Neural cell (in vitro differentiated cells): ENCODE results near the gene PLXNA2. TPM values are rescaled to one million over a fixed set of nuclear protein-coding genes. Genes with fewer than 3 reads are reported as not detected.

Experiments used
- H2AFZ ChIP-seq: fragments of 200-600, 300-800 bp; sonication (generic), shearing (Covaris generic); 2 replicates; pipeline ENCODE4 v1.6.0; 2014; ENCODE audit warnings: low read depth, mild to moderate bottlenecking, antibody characterized with exemption, low read length, moderate library complexity
- H3F3A ChIP-seq: fragments of 200-600 bp; shearing (Covaris generic); 2 replicates; pipeline ENCODE4 v1.6.1; 2016; ENCODE audit warnings: mild to moderate bottlenecking, moderate library complexity, mixed read lengths, antibody characterized with exemption, low read length; ENCODE audit not compliant: insufficient read depth, poor library complexity, severe bottlenecking
- H3K27ac ChIP-seq: fragments of 200-600, 300-800 bp; sonication (generic), shearing (Covaris generic); 2 replicates; pipeline ENCODE4 v1.5.1; 2014; ENCODE audit warnings: mild to moderate bottlenecking, low read length, moderate library complexity
- H3K27me3 ChIP-seq: fragments of 300-800, 200-600 bp; sonication (generic), shearing (Covaris generic); 2 replicates; pipeline ENCODE4 v1.6.0; 2014; ENCODE audit warnings: mild to moderate bottlenecking, low read depth, low read length, moderate library complexity; ENCODE audit not compliant: insufficient read depth
- H3K36me3 ChIP-seq: fragments of 300-800, 200-600 bp; sonication (generic), shearing (Covaris generic); 2 replicates; pipeline ENCODE4 v1.5.1; 2014; ENCODE audit warnings: mild to moderate bottlenecking, antibody characterized with exemption, low read length, moderate library complexity; ENCODE audit not compliant: insufficient read depth
- H3K4me2 ChIP-seq: fragments of 300-800, 200-600 bp; sonication (generic), shearing (Covaris generic); 2 replicates; pipeline ENCODE4 v1.6.0; 2014; ENCODE audit warnings: mild to moderate bottlenecking, low read length
- H3K4me3 ChIP-seq: fragments of 300-800, 200-600 bp; sonication (generic), shearing (Covaris generic); 2 replicates; pipeline ENCODE4 v1.5.1; 2014; ENCODE audit warnings: mild to moderate bottlenecking, low read length, moderate library complexity
- H3K79me2 ChIP-seq: fragments of 200-600 bp; shearing (Covaris generic); replicated peaks from 2 replicates; pipeline ENCODE4 v1.6.0; 2014; ENCODE audit warnings: mild to moderate bottlenecking, low read length, moderate library complexity; ENCODE audit not compliant: insufficient read depth
- H3K9ac ChIP-seq: fragments of 300-800, 200-600 bp; sonication (generic), shearing (Covaris generic); 2 replicates; pipeline ENCODE4 v1.6.1; 2016; ENCODE audit warnings: mild to moderate bottlenecking, low read length, mixed read lengths
- H3K9me2 ChIP-seq: fragments of 200-600 bp; shearing (Covaris generic); 2 replicates; pipeline ENCODE4 v1.6.1; 2016; ENCODE audit warnings: mild to moderate bottlenecking, low read length, mixed read lengths; ENCODE audit not compliant: insufficient read depth
- H3K9me3 ChIP-seq: fragments of 200-600, 300-800 bp; sonication (generic), shearing (Covaris generic); 2 replicates; pipeline ENCODE4 v1.6.1; 2016; ENCODE audit warnings: mild to moderate bottlenecking, mixed run types, low read length, moderate library complexity, mixed read lengths
- H4K20me1 ChIP-seq: fragments of 200-600 bp; shearing (Covaris generic); 2 replicates; pipeline ENCODE4 v1.6.1; 2016; ENCODE audit warnings: mild to moderate bottlenecking, mixed run types; ENCODE audit not compliant: insufficient read depth
- EP300 ChIP-seq: fragments of 450-650 bp; conservative IDR thresholded peaks from 2 replicates; pipeline ENCODE4 v1.6.1; 2014; ENCODE audit warnings: antibody characterized with exemption, mild to moderate bottlenecking, moderate library complexity; ENCODE audit not compliant: poor library complexity, severe bottlenecking
- EZH2 ChIP-seq: fragments of 200-600, 300-800 bp; shearing (Covaris generic), sonication (generic); IDR thresholded peaks from 2 replicates; pipeline ENCODE4 v1.6.1; 2014; ENCODE audit warnings: antibody characterized with exemption, low read length, borderline replicate concordance, mild to moderate bottlenecking; ENCODE audit not compliant: insufficient read depth, poor library complexity, severe bottlenecking
- MXI1 ChIP-seq: fragments of 450-650 bp; conservative IDR thresholded peaks from 2 replicates; pipeline ENCODE4 v1.6.1; 2014; ENCODE audit warnings: antibody characterized with exemption, mild to moderate bottlenecking; ENCODE audit not compliant: poor library complexity, severe bottlenecking
- POLR2AphosphoS5 ChIP-seq: IDR thresholded peaks from 2 replicates; pipeline ENCODE4 v1.6.1; 2012
- RAD21 ChIP-seq: fragments of 450-650 bp; conservative IDR thresholded peaks from 2 replicates; pipeline ENCODE4 v1.6.1; 2014; ENCODE audit warnings: antibody characterized with exemption, mild to moderate bottlenecking, moderate library complexity
- REST ChIP-seq: IDR thresholded peaks from 2 replicates; pipeline ENCODE4 v1.6.1; 2012; ENCODE audit warnings: borderline replicate concordance
- SMC3 ChIP-seq: fragments of 450-650 bp; conservative IDR thresholded peaks from 2 replicates; pipeline ENCODE4 v1.6.1; 2014; ENCODE audit warnings: antibody characterized with exemption, mild to moderate bottlenecking, moderate library complexity; ENCODE audit not compliant: poor library complexity
- TAF1 ChIP-seq: IDR thresholded peaks from 2 replicates; pipeline ENCODE4 v1.6.1; 2012; ENCODE audit warnings: low read depth
- polyA plus RNA-seq: library from polyadenylated mRNA; depleted of rRNA; stranded (reverse); fragments of >200 nt; gene quantifications from 2 replicates; pipeline ENCODE4 v1.2.3, GENCODE V29; 2014
- TF ChIP-seq, protein P1 (sequence below): fragments of 450-650 bp; IDR thresholded peaks from 2 replicates; pipeline ENCODE4 v1.5.1; 2014; ENCODE audit warnings: antibody characterized with exemption, mild to moderate bottlenecking, moderate library complexity; ENCODE audit not compliant: poor library complexity, severe bottlenecking

The PLXNA2 gene
- polyA plus RNA-seq, 1 donor from 2014 or later = 30.6 TPM

GRCh38 chr1:208251015-208251414, 6.8 kb upstream of the PLXNA2 start:
- H2AFZ ChIP-seq = no peak overlapping the region
- peaks cover 7% of the 10 kb centered on the region for H3F3A ChIP-seq
- TF ChIP-seq EP300 = no peak
- TF ChIP-seq MXI1 = no peak
- no peak for TF ChIP-seq TAF1
- TF ChIP-seq POLR2AphosphoS5 = no peak
- TF ChIP-seq, protein P1, sequence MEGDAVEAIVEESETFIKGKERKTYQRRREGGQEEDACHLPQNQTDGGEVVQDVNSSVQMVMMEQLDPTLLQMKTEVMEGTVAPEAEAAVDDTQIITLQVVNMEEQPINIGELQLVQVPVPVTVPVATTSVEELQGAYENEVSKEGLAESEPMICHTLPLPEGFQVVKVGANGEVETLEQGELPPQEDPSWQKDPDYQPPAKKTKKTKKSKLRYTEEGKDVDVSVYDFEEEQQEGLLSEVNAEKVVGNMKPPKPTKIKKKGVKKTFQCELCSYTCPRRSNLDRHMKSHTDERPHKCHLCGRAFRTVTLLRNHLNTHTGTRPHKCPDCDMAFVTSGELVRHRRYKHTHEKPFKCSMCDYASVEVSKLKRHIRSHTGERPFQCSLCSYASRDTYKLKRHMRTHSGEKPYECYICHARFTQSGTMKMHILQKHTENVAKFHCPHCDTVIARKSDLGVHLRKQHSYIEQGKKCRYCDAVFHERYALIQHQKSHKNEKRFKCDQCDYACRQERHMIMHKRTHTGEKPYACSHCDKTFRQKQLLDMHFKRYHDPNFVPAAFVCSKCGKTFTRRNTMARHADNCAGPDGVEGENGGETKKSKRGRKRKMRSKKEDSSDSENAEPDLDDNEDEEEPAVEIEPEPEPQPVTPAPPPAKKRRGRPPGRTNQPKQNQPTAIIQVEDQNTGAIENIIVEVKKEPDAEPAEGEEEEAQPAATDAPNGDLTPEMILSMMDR = no peak
- TF ChIP-seq RAD21 = no peak
- no peak for TF ChIP-seq REST
- TF ChIP-seq SMC3 = no peak
- no peak for TF ChIP-seq EZH2
- no peaks in the 10 kb centered on the region for H3K36me3 ChIP-seq
- H3K27me3 ChIP-seq = no peaks in the 10 kb centered on the region
- H3K4me3 ChIP-seq = no peak overlapping the region
- H3K4me2 ChIP-seq = no peak overlapping the region
- no peak overlapping the region for H3K9ac ChIP-seq
- no peaks in the 10 kb centered on the region for H3K79me2 ChIP-seq
- no peaks in the 10 kb centered on the region for H3K9me2 ChIP-seq
- no peaks in the 10 kb centered on the region for H3K9me3 ChIP-seq
- H3K27ac ChIP-seq = no peak overlapping the region
- no peaks in the 10 kb centered on the region for H4K20me1 ChIP-seq

GRCh38 chr1:208250613-208251012, 6.4 kb upstream of the PLXNA2 start:
- no peaks in the 10 kb centered on the region for H4K20me1 ChIP-seq
- no peak overlapping the region for H3K9ac ChIP-seq
- H3K27ac ChIP-seq = no peak overlapping the region
- no peaks in the 10 kb centered on the region for H3K9me2 ChIP-seq
- H3K79me2 ChIP-seq = no peaks in the 10 kb centered on the region
- no peaks in the 10 kb centered on the region for H3K36me3 ChIP-seq
- no peak overlapping the region for H3K4me3 ChIP-seq
- peaks cover 7% of the 10 kb centered on the region for H3F3A ChIP-seq
- no peak overlapping the region for H3K4me2 ChIP-seq
- H2AFZ ChIP-seq = no peak overlapping the region
- TF ChIP-seq EP300 = no peak
- no peak for TF ChIP-seq MXI1
- TF ChIP-seq EZH2 = no peak
- TF ChIP-seq, protein P1 = no peak
- TF ChIP-seq SMC3 = no peak
- no peak for TF ChIP-seq TAF1
- no peak for TF ChIP-seq POLR2AphosphoS5
- no peak for TF ChIP-seq RAD21
- no peak for TF ChIP-seq REST
- no peaks in the 10 kb centered on the region for H3K9me3 ChIP-seq
- H3K27me3 ChIP-seq = no peaks in the 10 kb centered on the region
